ENCODE data around the gene AGO4. TPM values are rescaled to one million over a fixed set of nuclear protein-coding genes. Genes with fewer than 3 reads are reported as not detected.
"Not testable (repeated sequence)": the region's sequence is repeated elsewhere in the genome, so short reads cannot be mapped to it uniquely, and the experiment has no call there.

AGO4 gene
- total and polyA plus RNA-seq, 2 of the 8 experiments (the other 6 are each of a cell fraction or from before 2014, with no cell fraction given): 5.5 to 7.7 TPM

DNA sequence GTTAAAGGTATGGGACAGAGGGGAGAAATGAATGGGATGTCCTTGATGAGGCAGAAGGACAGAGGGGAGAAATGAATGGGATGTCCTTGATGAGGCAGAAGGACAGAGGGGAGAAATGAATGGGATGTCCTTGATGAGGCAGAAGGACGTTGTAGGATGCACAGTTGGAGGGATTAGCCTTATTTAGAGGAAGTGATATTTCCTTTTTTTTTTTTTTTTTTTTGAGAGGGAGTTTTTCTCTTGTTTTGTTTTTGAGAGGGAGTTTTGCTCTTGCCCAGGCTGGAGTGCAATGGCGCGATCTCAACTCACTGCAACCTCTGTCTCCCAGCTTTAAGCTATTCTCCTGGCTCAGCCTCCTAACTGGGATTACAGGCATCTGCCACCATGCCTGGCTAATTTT, 81.2 kb downstream of the AGO4 start:
- CTCF ChIA-PET (ENCODE audit: partially characterized antibody): interaction anchor here (0.6 to 1.2 kb wide), 5 partner anchors 11 to 34 kb away, joined by 3 to 4 read pairs (median 3); no protein-coding TSS in a partner anchor
- H3K56ac ChIP-seq (replicated peaks; ENCODE audit: insufficient read length, low read depth, low read length); H2AFZ ChIP-seq (ENCODE audit: low read length); H4K8ac ChIP-seq (ENCODE audit: extremely low read depth, insufficient read depth, low read length); H3K4me3 ChIP-seq (ENCODE audit: extremely low read depth in 1 of 4, insufficient read depth in 2 of 4, low read depth in 3 of 4, low read length in 4 of 4); H2BK5ac ChIP-seq (ENCODE audit: low read depth, low read length); POLR2A ChIA-PET (ENCODE audit: partially characterized antibody); H4K5ac ChIP-seq (ENCODE audit: insufficient read length, low read depth, low read length); H4K91ac ChIP-seq (replicated peaks; ENCODE audit: insufficient read length, low read length); H3K4me2 ChIP-seq (ENCODE audit: insufficient read depth in 1 of 2, low read depth in 2 of 2, low read length in 2 of 2); FAIRE-seq; H3K27ac ChIP-seq (ENCODE audit: low read depth, low read length); H3K27me3 ChIP-seq (replicated peaks in 1 of 4; ENCODE audit: control insufficient read depth in 3 of 4, extremely low read depth in 1 of 4, insufficient read depth in 3 of 4, low read length in 3 of 4); H3K9ac ChIP-seq (replicated peaks in 1 of 4; ENCODE audit: extremely low read depth in 1 of 4, low read depth in 3 of 4, low read length in 3 of 4); H2BK15ac ChIP-seq (ENCODE audit: low read length); H3K23ac ChIP-seq (ENCODE audit: insufficient read length); H3K23me2 ChIP-seq (ENCODE audit: low read depth, low read length); H2BK12ac ChIP-seq (ENCODE audit: low read depth, low read length); H3K14ac ChIP-seq (ENCODE audit: insufficient read length); DNase-seq (ENCODE audit: low read depth in 1 of 2, low spot score in 2 of 2); H3K18ac ChIP-seq (ENCODE audit: extremely low read depth, low read length); H2AK5ac ChIP-seq (ENCODE audit: low read depth, low read length); H3K4ac ChIP-seq (replicated peaks; ENCODE audit: insufficient read length, low read depth, low read length); H3K9me3 ChIP-seq (ENCODE audit: insufficient read depth in 2 of 2, low read depth in 1 of 2, low read length in 1 of 2); H2BK20ac ChIP-seq (ENCODE audit: low read length); H2BK120ac ChIP-seq (replicated peaks; ENCODE audit: low read depth, low read length): not testable (repeated sequence)
- Histone ChIP-seq H4K20me1 (replicated peaks in 1 of 2; ENCODE audit: control insufficient read depth in 1 of 2, insufficient read depth in 2 of 2, low read length in 2 of 2) (peaks cover 25 to 28% of the 10 kb centered on the region in 2 experiments), H3K36me3 (ENCODE audit: control insufficient read depth in 2 of 4, insufficient read depth in 4 of 4, low read length in 3 of 4) (peaks cover 8 to 35% (median 21%) of the 10 kb centered on the region in 4 experiments; a peak in 7 of 8 replicates), H3K79me1 (ENCODE audit: low read depth, low read length) (peaks cover 12% of the 10 kb centered on the region), H3K79me2 (ENCODE audit: control insufficient read depth in 1 of 2, insufficient read depth in 2 of 2, low read length in 2 of 2) (peaks cover 16 to 44% of the 10 kb centered on the region in 2 experiments), H3K4me1 (replicated peaks in 1 of 4; ENCODE audit: control insufficient read depth in 3 of 4, insufficient read depth in 4 of 4, low read length in 3 of 4) (peaks cover 13 to 28% (median 25%) of the 10 kb centered on the region in 4 experiments)
- WGBS, 2 experiments (ENCODE audit: extremely low coverage in 1 of 2, insufficient coverage in 1 of 2, insufficient read length in 1 of 2, insufficient replicate concordance in 2 of 2, low coverage in 1 of 2, low lambda C conversion rate in 2 of 2, missing lambda C conversion rate in 1 of 2): 92% methylated on average over 3 of the region's 3 CpGs; no CpG with 5 or more reads in 1 of the 2 experiments

Measured in H1 (cell line).